Measurements from ENCODE around the gene SELENOS. TPM values are rescaled to one million over a fixed set of nuclear protein-coding genes. Genes with fewer than 3 reads are reported as not detected.
A peak's percentile ranks its signal among the peaks of the same experiment; 100 is the strongest.

Gene SELENOS
- total RNA-seq, 1 donor from 2014 or later, result 84.8 TPM

GRCh38 chr15:101306341-101307047, 29.2 kb upstream of the SELENOS start:
- Mint-ChIP-seq H3K9me3 (ENCODE audit: low read depth) (no peaks in the 10 kb centered on the region), H3K4me3 (ENCODE audit: unreplicated experiment) (no peak overlapping the region), H3K4me1 (ENCODE audit: low read depth) (no peaks in the 10 kb centered on the region), H3K36me3 (ENCODE audit: low read depth) (no peaks in the 10 kb centered on the region), H3K27ac (ENCODE audit: unreplicated experiment) (no peak overlapping the region), H3K27me3 (ENCODE audit: low read depth) (peaks cover 2% of the 10 kb centered on the region)
- DNase-seq (ENCODE audit: low spot score), result no peak
- no peak for TF ChIP-seq CTCF (IDR thresholded peaks at IDR 0.05)

GRCh38 chr15:101305820-101306255, 28.6 kb upstream of the SELENOS start:
- Mint-ChIP-seq H3K4me1 (ENCODE audit: low read depth) (no peaks in the 10 kb centered on the region), H3K9me3 (ENCODE audit: low read depth) (no peaks in the 10 kb centered on the region), H3K4me3 (ENCODE audit: unreplicated experiment) (no peak overlapping the region), H3K36me3 (ENCODE audit: low read depth) (no peaks in the 10 kb centered on the region), H3K27ac (ENCODE audit: unreplicated experiment) (no peak overlapping the region), H3K27me3 (ENCODE audit: low read depth) (peaks cover 2% of the 10 kb centered on the region)
- no peak for TF ChIP-seq CTCF (IDR thresholded peaks at IDR 0.05)
- no peak for DNase-seq (ENCODE audit: low spot score)

GRCh38 chr15:101303408-101303807, 26.1 kb upstream of the SELENOS start:
- Mint-ChIP-seq H3K27ac (ENCODE audit: unreplicated experiment) (no peak overlapping the region), H3K36me3 (ENCODE audit: low read depth) (no peaks in the 10 kb centered on the region), H3K4me3 (ENCODE audit: unreplicated experiment) (no peak overlapping the region), H3K9me3 (ENCODE audit: low read depth) (no peaks in the 10 kb centered on the region), H3K4me1 (ENCODE audit: low read depth) (no peaks in the 10 kb centered on the region), H3K27me3 (ENCODE audit: low read depth) (peaks cover 2% of the 10 kb centered on the region)
- TF ChIP-seq CTCF (IDR thresholded peaks at IDR 0.05), result no peak
- no peak for DNase-seq (ENCODE audit: low spot score)

- no peak for DNase-seq (ENCODE audit: low spot score)
- Mint-ChIP-seq H3K4me3 (ENCODE audit: unreplicated experiment) (peak overlapping the region; percentile 89), H3K27me3 (ENCODE audit: low read depth) (no peaks in the 10 kb centered on the region), H3K4me1 (ENCODE audit: low read depth) (peaks cover 39% of the 10 kb centered on the region), H3K27ac (ENCODE audit: unreplicated experiment) (peak overlapping the region; percentile 91), H3K36me3 (ENCODE audit: low read depth) (no peaks in the 10 kb centered on the region), H3K9me3 (ENCODE audit: low read depth) (no peaks in the 10 kb centered on the region)
- no peak for TF ChIP-seq CTCF (IDR thresholded peaks at IDR 0.05)
These were observed 19.4 kb upstream of the SELENOS start for GRCh38 chr15:101296418-101297405.

- no peak for DNase-seq (ENCODE audit: low spot score)
These were observed 18.4 kb upstream of the SELENOS start for GRCh38 chr15:101295607-101296161.

More at GRCh38 chr15:101295607-101296161, 18.4 kb upstream of the SELENOS start:
- H3K27ac Mint-ChIP-seq (ENCODE audit: unreplicated experiment), result peak overlapping the region; percentile 91
- H3K4me3 Mint-ChIP-seq (ENCODE audit: unreplicated experiment), result peak overlapping the region; percentile 89
- peaks cover 41% of the 10 kb centered on the region for H3K4me1 Mint-ChIP-seq (ENCODE audit: low read depth)
- no peaks in the 10 kb centered on the region for H3K27me3 Mint-ChIP-seq (ENCODE audit: low read depth)
- H3K36me3 Mint-ChIP-seq (ENCODE audit: low read depth), result no peaks in the 10 kb centered on the region
- H3K9me3 Mint-ChIP-seq (ENCODE audit: low read depth), result no peaks in the 10 kb centered on the region
- TF ChIP-seq CTCF (IDR thresholded peaks at IDR 0.05), result no peak

All from chondrocyte (in vitro differentiated cells).